Liver (tissue), 9 donors: ENCODE data around the gene METRN. TPM values are rescaled to one million over a fixed set of nuclear protein-coding genes. Genes with fewer than 3 reads are reported as not detected.

Source experiments
- DNase-seq: peaks from one replicate; pipeline ENCODE4 v3.0.0-alpha.2; 2017; ENCODE audit warnings: low spot score
- H3K27ac ChIP-seq, 2 donors: one replicate each; pipeline ENCODE4 v1.7.0; 2013; ENCODE audit warnings: inconsistent platforms in 2 of 2, low read length in 2 of 2, control low read depth in 1 of 2, low read depth in 1 of 2, mild to moderate bottlenecking in 1 of 2
- H3K27me3 ChIP-seq, 4 donors: one replicate each; pipeline versions ENCODE4 v1.6.1 to v1.7.0; 2013; ENCODE audit warnings: low read length in 3 of 4, inconsistent platforms in 1 of 4, mild to moderate bottlenecking in 1 of 4, moderate library complexity in 1 of 4; ENCODE audit not compliant: control insufficient read depth in 4 of 4, insufficient read depth in 4 of 4
- H3K36me3 ChIP-seq, 4 donors: one replicate each; pipeline versions ENCODE4 v1.6.1 to v1.7.0; 2013; ENCODE audit warnings: low read length in 3 of 4, mild to moderate bottlenecking in 3 of 4, low read depth in 1 of 4, moderate library complexity in 1 of 4; ENCODE audit not compliant: control insufficient read depth in 4 of 4, insufficient read depth in 3 of 4
- H3K4me1 ChIP-seq, 4 donors: one replicate each; pipeline versions ENCODE4 v1.6.1 to v1.7.0; 2013; ENCODE audit warnings: low read length in 3 of 4, mild to moderate bottlenecking in 3 of 4, moderate library complexity in 1 of 4; ENCODE audit not compliant: control insufficient read depth in 4 of 4, insufficient read depth in 4 of 4
- H3K4me3 ChIP-seq, 3 donors: one replicate each; pipeline versions ENCODE4 v1.6.1 to v1.7.0; 2013; ENCODE audit warnings: low read length in 3 of 3, control low read depth in 1 of 3, low read depth in 1 of 3, mild to moderate bottlenecking in 1 of 3
- H3K9ac ChIP-seq, 2 donors: one replicate each; pipeline ENCODE4 v1.7.0; 2013; ENCODE audit warnings: low read length in 2 of 2, mild to moderate bottlenecking in 2 of 2, moderate library complexity in 2 of 2, control low read depth in 1 of 2, low read depth in 1 of 2
- H3K9me3 ChIP-seq, 4 donors: one replicate each; pipeline versions ENCODE4 v1.6.1 to v1.7.0; 2013; ENCODE audit warnings: low read length in 3 of 4; ENCODE audit not compliant: control insufficient read depth in 4 of 4
- ATF3 ChIP-seq: IDR thresholded peaks from 2 replicates; pipeline ENCODE4 v1.6.1; 2016; ENCODE audit warnings: antibody characterized with exemption
- CTCF ChIP-seq: fragments of 150-350 bp; IDR thresholded peaks from 2 replicates; pipeline ENCODE4 v1.5.1; 2017; ENCODE audit warnings: improper control_type of control experiment, low read depth, low read length; ENCODE audit not compliant: missing input control
- EGR1 ChIP-seq, 2 donors: IDR thresholded peaks; 2 replicates each; pipeline ENCODE4 v1.6.1; 2016 to 2018; ENCODE audit warnings: antibody characterized with exemption in 2 of 2, low read depth in 2 of 2
- FOXA1 ChIP-seq: IDR thresholded peaks from 2 replicates; pipeline ENCODE4 v1.6.1; 2016; ENCODE audit warnings: antibody characterized with exemption
- FOXA2 ChIP-seq: IDR thresholded peaks from 2 replicates; pipeline ENCODE4 v1.6.1; 2016; ENCODE audit warnings: antibody characterized with exemption
- GABPA ChIP-seq, 2 donors: IDR thresholded peaks in 1 of 2; conservative IDR thresholded peaks in 1 of 2; 2 replicates each; pipeline ENCODE4 v1.6.1; 2016; ENCODE audit warnings: antibody characterized with exemption in 2 of 2, mild to moderate bottlenecking in 1 of 2, moderate library complexity in 1 of 2
- HNF4A ChIP-seq, 2 donors: conservative IDR thresholded peaks; 2 replicates each; pipeline ENCODE4 v1.6.1; 2016; ENCODE audit warnings: antibody characterized with exemption in 2 of 2, mild to moderate bottlenecking in 2 of 2
- HNF4G ChIP-seq: IDR thresholded peaks from 2 replicates; pipeline ENCODE4 v1.6.1; 2016; ENCODE audit warnings: antibody characterized with exemption
- JUND ChIP-seq, 2 donors: IDR thresholded peaks; 2 replicates each; pipeline ENCODE4 v1.6.1; 2016; ENCODE audit warnings: antibody characterized with exemption in 2 of 2
- NR2F2 ChIP-seq: IDR thresholded peaks from 2 replicates; pipeline ENCODE4 v1.6.1; 2016; ENCODE audit warnings: antibody characterized with exemption
- RAD21 ChIP-seq, 2 donors: IDR thresholded peaks; 2 replicates each; pipeline ENCODE4 v1.6.1; 2016; ENCODE audit warnings: antibody characterized with exemption in 2 of 2, mild to moderate bottlenecking in 2 of 2
- RXRA ChIP-seq, 2 donors: IDR thresholded peaks; 2 replicates each; pipeline ENCODE4 v1.6.1; 2017 to 2018; ENCODE audit warnings: antibody characterized with exemption in 2 of 2, mild to moderate bottlenecking in 1 of 2
- SP1 ChIP-seq: IDR thresholded peaks from 2 replicates; pipeline ENCODE4 v1.6.1; 2018; ENCODE audit warnings: antibody characterized with exemption, mild to moderate bottlenecking
- TAF1 ChIP-seq: conservative IDR thresholded peaks from 2 replicates; pipeline ENCODE4 v1.6.1; 2016; ENCODE audit warnings: antibody characterized with exemption, mild to moderate bottlenecking
- YY1 ChIP-seq: IDR thresholded peaks from 2 replicates; pipeline ENCODE4 v1.6.1; 2016; ENCODE audit warnings: antibody characterized with exemption, mild to moderate bottlenecking
- WGBS: extraction: QIAGEN DNeasy Blood & Tissue Kit; methylation state at CpG from one replicate; pipeline ENCODE4 v1.1.7; 2013; 5-methylcytosine and 5-hydroxymethylcytosine counted together
- polyA plus RNA-seq, 2 donors: library from polyadenylated mRNA; stranded (reverse) in 1 of 2; unstranded in 1 of 2; fragments of 200-250 nt in 1 of 2; fragments of >200 nt in 1 of 2; fragmentation: Nextera tagmentation in 1 of 2; extraction: Ambion mirVana in 1 of 2; gene quantifications; one replicate each; pipeline versions ENCODE4 v1.2.1 to v1.2.3, GENCODE V29; 2013 to 2015
- total RNA-seq, 2 donors: library from RNA; depleted of rRNA; stranded (reverse); fragments of >200 nt; gene quantifications; one replicate each; pipeline ENCODE4 v1.2.3, GENCODE V29; 2014
- TF ChIP-seq, protein P1 (sequence below): IDR thresholded peaks from 2 replicates; pipeline ENCODE4 v1.6.1; 2016; ENCODE audit warnings: antibody characterized with exemption, mild to moderate bottlenecking
- TF ChIP-seq, protein P2 (sequence below): IDR thresholded peaks from 2 replicates; pipeline ENCODE4 v1.6.1; 2016; ENCODE audit warnings: antibody characterized with exemption
- TF ChIP-seq, protein P3 (sequence below): IDR thresholded peaks from 2 replicates; pipeline ENCODE4 v1.6.1; 2016; ENCODE audit warnings: antibody characterized with exemption
- donor health status: healthy.
- donor health status: healthy.
- donor health status: healthy.
- donor health status: healthy.
- donor health status: healthy.

Gene METRN
- total and polyA plus RNA-seq, 4 donors = 4.6 to 22.9 (median 7.1) TPM

DNA sequence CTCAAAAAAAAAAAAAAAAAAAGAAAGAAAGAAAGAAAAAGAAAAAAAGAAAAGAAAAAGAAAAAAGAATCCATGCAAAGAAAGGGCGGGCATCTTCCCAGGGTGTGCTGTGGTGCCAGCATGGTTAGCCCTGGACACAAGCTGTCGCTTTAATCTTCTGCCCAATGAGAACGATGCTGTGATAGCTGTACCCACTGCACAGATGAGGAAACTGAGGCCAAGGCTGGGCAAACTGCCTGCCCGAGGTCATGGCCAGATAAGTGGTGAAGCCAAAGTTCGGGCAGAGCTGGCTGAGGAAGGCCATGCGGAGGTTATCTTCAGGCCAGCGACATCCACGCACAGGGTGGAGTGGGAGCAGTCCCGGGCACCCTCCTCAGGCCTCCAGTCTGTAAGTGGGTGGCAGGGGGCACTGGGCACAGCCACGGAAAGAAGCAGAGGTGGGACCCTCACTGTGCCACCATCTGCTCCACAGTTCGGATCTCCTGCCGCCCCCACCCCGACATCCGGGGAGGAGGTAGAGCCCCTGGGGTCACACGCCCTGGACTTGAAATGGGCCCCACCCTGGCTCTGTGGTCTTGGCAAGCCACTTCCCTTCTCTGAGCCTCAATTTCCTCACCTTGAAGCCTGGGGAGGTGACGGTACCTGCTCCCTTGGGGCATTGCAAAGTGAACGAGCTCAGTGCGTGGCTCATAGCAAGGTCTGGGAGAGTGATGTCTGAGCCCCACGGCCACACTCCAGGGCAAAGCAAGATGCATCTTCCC lies 15.8 kb upstream of the METRN start:
- Histone ChIP-seq H3K9me3 (no peaks in the 10 kb centered on the region), H3K27me3 (peaks cover 2 to 23% (median 7%) of the 10 kb centered on the region in 4 donors), H3K9ac (no peak overlapping the region), H3K27ac (no peak overlapping the region), H3K4me3 (no peak overlapping the region), H3K36me3 (no peaks in the 10 kb centered on the region), H3K4me1 (peaks cover 0 to 12% (median 6%) of the 10 kb centered on the region in 4 donors)
- no peak for DNase-seq
- TF ChIP-seq, protein P1, sequence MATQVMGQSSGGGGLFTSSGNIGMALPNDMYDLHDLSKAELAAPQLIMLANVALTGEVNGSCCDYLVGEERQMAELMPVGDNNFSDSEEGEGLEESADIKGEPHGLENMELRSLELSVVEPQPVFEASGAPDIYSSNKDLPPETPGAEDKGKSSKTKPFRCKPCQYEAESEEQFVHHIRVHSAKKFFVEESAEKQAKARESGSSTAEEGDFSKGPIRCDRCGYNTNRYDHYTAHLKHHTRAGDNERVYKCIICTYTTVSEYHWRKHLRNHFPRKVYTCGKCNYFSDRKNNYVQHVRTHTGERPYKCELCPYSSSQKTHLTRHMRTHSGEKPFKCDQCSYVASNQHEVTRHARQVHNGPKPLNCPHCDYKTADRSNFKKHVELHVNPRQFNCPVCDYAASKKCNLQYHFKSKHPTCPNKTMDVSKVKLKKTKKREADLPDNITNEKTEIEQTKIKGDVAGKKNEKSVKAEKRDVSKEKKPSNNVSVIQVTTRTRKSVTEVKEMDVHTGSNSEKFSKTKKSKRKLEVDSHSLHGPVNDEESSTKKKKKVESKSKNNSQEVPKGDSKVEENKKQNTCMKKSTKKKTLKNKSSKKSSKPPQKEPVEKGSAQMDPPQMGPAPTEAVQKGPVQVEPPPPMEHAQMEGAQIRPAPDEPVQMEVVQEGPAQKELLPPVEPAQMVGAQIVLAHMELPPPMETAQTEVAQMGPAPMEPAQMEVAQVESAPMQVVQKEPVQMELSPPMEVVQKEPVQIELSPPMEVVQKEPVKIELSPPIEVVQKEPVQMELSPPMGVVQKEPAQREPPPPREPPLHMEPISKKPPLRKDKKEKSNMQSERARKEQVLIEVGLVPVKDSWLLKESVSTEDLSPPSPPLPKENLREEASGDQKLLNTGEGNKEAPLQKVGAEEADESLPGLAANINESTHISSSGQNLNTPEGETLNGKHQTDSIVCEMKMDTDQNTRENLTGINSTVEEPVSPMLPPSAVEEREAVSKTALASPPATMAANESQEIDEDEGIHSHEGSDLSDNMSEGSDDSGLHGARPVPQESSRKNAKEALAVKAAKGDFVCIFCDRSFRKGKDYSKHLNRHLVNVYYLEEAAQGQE = no peak
- TF ChIP-seq HNF4A (conservative IDR thresholded peaks at IDR 0.05) (no peak), RXRA (IDR thresholded peaks at IDR 0.05) (no peak), TAF1 (no peak), NR2F2 (no peak), RAD21 (IDR thresholded peaks at IDR 0.05) (no peak), FOXA2 (no peak), ATF3 (no peak), FOXA1 (no peak), JUND (IDR thresholded peaks at IDR 0.05) (no peak), CTCF (no peak), EGR1 (IDR thresholded peaks at IDR 0.05; ENCODE audit: low read depth in 2 of 2) (no peak), YY1 (no peak), SP1 (no peak), HNF4G (no peak), GABPA (IDR thresholded peaks at IDR 0.05 in 1 of 2, conservative IDR thresholded peaks at IDR 0.05 in 1 of 2) (no peak)
- TF ChIP-seq, protein P2, sequence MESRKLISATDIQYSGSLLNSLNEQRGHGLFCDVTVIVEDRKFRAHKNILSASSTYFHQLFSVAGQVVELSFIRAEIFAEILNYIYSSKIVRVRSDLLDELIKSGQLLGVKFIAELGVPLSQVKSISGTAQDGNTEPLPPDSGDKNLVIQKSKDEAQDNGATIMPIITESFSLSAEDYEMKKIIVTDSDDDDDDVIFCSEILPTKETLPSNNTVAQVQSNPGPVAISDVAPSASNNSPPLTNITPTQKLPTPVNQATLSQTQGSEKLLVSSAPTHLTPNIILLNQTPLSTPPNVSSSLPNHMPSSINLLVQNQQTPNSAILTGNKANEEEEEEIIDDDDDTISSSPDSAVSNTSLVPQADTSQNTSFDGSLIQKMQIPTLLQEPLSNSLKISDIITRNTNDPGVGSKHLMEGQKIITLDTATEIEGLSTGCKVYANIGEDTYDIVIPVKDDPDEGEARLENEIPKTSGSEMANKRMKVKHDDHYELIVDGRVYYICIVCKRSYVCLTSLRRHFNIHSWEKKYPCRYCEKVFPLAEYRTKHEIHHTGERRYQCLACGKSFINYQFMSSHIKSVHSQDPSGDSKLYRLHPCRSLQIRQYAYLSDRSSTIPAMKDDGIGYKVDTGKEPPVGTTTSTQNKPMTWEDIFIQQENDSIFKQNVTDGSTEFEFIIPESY = no peak
- TF ChIP-seq, protein P3, sequence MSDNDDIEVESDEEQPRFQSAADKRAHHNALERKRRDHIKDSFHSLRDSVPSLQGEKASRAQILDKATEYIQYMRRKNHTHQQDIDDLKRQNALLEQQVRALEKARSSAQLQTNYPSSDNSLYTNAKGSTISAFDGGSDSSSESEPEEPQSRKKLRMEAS = no peak
- WGBS = 73% methylated on average over 19 of the region's 19 CpGs
